Occipital lobe (tissue), 2 donors: Measurements from ENCODE around the gene AWAT2. TPM values are rescaled to one million over a fixed set of nuclear protein-coding genes. Genes with fewer than 3 reads are reported as not detected.

Experiments
- DNase-seq: peaks from one replicate; lab custom pipeline; 2025; lab: John Stamatoyannopoulos, UW
- total RNA-seq: library from RNA; depleted of rRNA; stranded (reverse); fragments of >200 nt; gene quantifications from one replicate; pipeline ENCODE4 v1.2.3, GENCODE V29; 2014

Gene AWAT2, protein sequence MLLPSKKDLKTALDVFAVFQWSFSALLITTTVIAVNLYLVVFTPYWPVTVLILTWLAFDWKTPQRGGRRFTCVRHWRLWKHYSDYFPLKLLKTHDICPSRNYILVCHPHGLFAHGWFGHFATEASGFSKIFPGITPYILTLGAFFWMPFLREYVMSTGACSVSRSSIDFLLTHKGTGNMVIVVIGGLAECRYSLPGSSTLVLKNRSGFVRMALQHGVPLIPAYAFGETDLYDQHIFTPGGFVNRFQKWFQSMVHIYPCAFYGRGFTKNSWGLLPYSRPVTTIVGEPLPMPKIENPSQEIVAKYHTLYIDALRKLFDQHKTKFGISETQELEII
- total RNA-seq = not detected

DNA sequence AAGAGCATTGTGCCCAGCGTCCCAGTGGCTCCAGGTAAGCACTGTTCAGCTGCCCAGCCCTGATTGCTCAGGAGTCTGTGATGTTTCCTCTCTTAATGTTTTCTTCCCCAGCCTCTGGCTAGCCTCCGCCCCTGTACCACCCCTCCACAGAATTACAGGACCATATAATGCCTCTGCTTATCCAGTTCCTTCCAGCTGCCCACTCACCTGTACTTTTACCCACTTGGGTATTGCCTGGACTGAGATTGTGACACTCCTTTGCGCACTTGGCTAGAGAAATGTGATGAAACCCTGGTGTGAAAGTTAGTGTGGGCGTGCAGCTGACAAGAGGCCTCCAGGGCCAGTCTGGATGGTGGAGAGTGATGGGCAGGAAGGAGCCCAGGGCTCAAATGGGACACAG is at the start of gene AWAT2:
AWAT2 (minus strand) TSS at position 14 of the 400 bp plus-strand sequence; CDS start at position 8, 6 bp downstream.
- DNase-seq = no peak

- no peak for DNase-seq
Observed at GRCh38 chrX:70096052-70096451, 46.3 kb upstream of the AWAT2 start.

DNA sequence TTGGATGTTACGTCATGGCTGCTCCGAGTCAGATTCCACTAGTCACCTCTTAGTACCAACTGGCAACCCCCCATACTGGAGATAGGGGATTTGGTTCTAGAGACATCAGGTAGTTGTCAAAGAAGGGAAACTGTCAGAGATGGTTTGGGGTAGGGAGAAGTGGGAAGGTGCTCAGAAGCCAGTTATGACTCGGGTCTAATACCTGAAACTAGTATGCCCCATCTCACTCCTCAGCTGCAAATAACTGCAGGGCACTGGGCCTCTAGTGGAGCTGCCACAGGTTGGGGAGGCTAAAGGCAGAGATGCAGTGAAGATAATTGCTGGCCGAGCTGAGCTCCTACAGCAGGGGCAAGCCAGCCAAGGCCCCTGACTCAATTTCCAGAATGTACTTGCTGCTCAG is 42.5 kb upstream of the AWAT2 start:
- no peak for DNase-seq

- no peak for DNase-seq
Observed at GRCh38 chrX:70089604-70090297, 40.0 kb upstream of the AWAT2 start.

- no peak for DNase-seq
Observed at GRCh38 chrX:70088751-70089150, 39.0 kb upstream of the AWAT2 start.

- DNase-seq = no peak
Observed at GRCh38 chrX:70087857-70088630, 38.3 kb upstream of the AWAT2 start.

- no peak for DNase-seq
Observed at GRCh38 chrX:70084592-70085240, 35.0 kb upstream of the AWAT2 start.

- no peak for DNase-seq
Observed at GRCh38 chrX:70082723-70083122, 33.0 kb upstream of the AWAT2 start.

- DNase-seq = no peak
Observed at GRCh38 chrX:70079870-70080269, 30.1 kb upstream of the AWAT2 start.

- DNase-seq = no peak
Observed at GRCh38 chrX:70079297-70079696, 29.6 kb upstream of the AWAT2 start.

DNA sequence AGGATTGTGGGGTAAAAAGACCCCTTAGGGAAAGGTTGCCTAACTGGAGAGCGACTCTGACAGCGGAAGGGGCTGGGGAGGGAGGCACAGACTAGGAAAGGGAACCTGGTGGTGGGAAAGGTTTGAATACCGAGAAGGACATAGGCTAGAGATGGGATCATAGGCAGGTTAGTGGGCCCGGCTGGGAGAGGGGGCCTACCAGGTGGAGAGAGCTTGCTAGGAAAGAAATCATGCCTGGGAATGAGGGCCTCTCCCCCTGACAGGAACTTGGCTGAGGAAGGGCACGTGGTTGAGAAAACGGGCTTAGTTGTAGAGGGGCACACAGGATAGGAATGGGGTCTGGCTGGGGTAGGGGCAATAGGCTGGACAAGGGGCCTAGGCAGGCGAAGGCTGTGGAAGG is 16.9 kb upstream of the AWAT2 start:
- no peak for DNase-seq

DNA sequence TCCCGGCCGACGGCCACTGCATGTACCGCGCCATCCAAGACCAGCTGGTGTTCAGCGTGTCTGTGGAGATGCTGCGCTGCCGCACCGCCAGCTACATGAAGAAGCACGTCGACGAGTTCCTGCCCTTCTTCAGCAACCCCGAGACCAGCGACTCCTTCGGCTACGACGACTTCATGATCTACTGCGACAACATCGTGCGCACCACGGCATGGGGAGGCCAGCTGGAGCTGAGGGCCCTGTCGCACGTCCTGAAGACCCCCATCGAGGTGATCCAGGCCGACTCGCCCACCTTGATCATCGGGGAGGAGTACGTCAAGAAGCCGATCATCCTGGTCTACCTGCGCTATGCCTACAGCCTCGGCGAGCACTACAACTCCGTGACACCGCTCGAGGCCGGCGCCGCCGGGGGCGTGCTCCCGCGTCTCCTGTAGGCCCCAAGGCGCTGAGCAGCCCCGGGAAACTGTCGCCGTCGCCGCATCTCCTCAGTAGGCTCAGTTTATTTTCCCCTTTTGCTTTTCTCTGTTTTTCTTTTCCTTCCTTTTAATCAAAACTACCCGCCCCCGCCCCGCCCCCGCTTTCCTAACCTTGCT is 13.3 kb upstream of the AWAT2 start:
- DNase-seq = no peak

DNA sequence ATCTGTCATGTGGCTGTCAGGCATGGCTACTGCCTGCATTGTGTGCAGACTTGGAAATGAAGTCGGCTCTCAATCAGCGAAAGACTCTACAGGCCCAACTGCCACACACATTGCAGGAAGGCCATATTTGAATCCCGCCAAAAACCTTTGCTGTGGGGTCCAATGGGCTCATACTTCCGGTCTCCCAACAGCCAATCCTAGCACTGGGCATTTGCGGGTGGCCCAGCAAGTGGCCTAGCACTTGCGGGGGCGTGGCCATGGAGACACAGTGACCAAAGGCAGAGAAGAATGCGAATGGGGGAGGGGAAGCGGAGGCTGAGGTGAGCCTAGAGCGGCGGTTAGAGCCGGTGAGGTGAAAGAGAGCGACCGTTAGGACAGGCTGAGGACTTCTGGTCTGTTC is 12.3 kb upstream of the AWAT2 start, which contains the start of gene OTUD6A:
OTUD6A (plus strand) TSS at position 382 of the 400 bp plus-strand sequence. CDS start 68 bp downstream, outside the sequence.
- DNase-seq = no peak

- DNase-seq = no peak
Observed at GRCh38 chrX:70054391-70054790, 4.7 kb upstream of the AWAT2 start.

GRCh38 chrX:70052895-70053615 is 3.3 kb upstream of the AWAT2 start:
- DNase-seq = no peak

DNA sequence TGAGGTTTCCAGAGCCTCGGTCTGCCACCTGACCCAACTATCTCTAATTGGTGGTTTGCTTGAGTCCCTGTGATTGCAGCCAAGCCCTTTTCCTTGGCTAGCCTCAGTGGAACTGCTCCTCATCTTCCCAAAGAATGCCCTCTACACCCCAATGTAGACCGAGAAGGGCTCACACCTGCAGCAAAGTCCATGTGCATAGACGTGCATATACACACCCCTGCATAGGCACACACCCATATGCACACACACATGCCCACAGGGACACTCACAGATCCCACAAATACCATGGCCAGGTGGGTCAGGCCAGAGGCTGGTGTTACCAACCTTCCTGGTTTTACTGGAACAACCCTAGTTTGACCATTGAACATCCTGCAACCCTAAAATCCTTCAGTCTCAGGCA is 332 bp downstream of the AWAT2 start:
- DNase-seq = no peak

DNA sequence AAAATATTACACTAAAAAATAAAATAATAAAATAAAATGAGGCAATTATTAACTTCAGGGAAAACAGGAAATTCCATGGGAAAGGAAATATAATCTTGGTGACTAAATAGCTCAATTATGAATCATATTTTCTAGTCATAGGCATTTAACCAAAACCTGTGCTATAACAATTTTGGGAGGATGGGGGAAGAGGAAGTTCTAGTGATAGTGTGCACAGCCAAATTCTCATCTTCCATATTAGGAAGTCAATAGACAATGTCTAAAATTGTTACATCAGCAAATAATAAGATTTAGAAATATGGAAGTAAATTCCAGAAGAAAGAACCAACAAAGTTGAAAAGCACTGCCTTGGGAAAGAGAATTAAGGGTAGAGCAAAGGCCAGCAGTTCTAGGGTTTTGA is 2.8 kb downstream of the AWAT2 start:
- no peak for DNase-seq

GRCh38 chrX:70044541-70045245 is 5.0 kb downstream of the AWAT2 start:
- DNase-seq = no peak

GRCh38 chrX:70043685-70044084 is 6.1 kb downstream of the AWAT2 start:
- DNase-seq = no peak
